Sigmoid colon (tissue), 7 donors: ENCODE data around the gene TSPAN18. TPM values are rescaled to one million over a fixed set of nuclear protein-coding genes. Genes with fewer than 3 reads are reported as not detected.

ENCODE experiments used
- DNase-seq: peaks from one replicate; pipeline ENCODE4 v3.0.0-alpha.2; 2019
- H3K27ac ChIP-seq, 4 donors: fragments of 200-600 bp; sonication (generic); one replicate each; pipeline ENCODE4 v1.5.1; 2016 to 2019; ENCODE audit warnings: mild to moderate bottlenecking in 1 of 4
- H3K27me3 ChIP-seq, 3 donors: fragments of 200-600 bp; sonication (generic); one replicate each; pipeline ENCODE4 v1.5.1; 2019; ENCODE audit warnings: mild to moderate bottlenecking in 1 of 3
- H3K36me3 ChIP-seq, 4 donors: fragments of 200-600 bp; sonication (generic); one replicate each; pipeline ENCODE4 v1.5.1; 2016 to 2019
- H3K4me1 ChIP-seq, 4 donors: fragments of 200-600 bp; sonication (generic); one replicate each; pipeline ENCODE4 v1.5.1; 2017 to 2019
- H3K4me3 ChIP-seq, 4 donors: fragments of 200-600 bp; sonication (generic); one replicate each; pipeline ENCODE4 v1.5.1; 2017 to 2019; ENCODE audit warnings: mild to moderate bottlenecking in 2 of 4, moderate library complexity in 1 of 4
- H3K9me3 ChIP-seq, 4 donors: fragments of 200-600 bp in 3 of 4; sonication (generic) in 3 of 4; one replicate each; pipeline versions ENCODE4 v1.5.1 to v1.6.1; 2013 to 2019
- CTCF ChIP-seq, 4 experiments: fragments of 450-650 bp in 3 of 4; fragments of 200-600 bp in 1 of 4; IDR thresholded peaks; one replicate each; pipeline ENCODE4 v1.5.1; 2016 to 2019; ENCODE audit warnings: antibody characterized with exemption in 4 of 4, mild to moderate bottlenecking in 3 of 4, moderate library complexity in 2 of 4
- EP300 ChIP-seq, 4 donors: sonication (generic); formaldehyde crosslinking; IDR thresholded peaks; one replicate each; pipeline ENCODE4 v1.6.1; 2017; ENCODE audit warnings: antibody characterized with exemption in 4 of 4
- POLR2A ChIP-seq, 2 donors: fragments of 450-650 bp; IDR thresholded peaks; one replicate each; pipeline ENCODE4 v1.6.1; 2016; ENCODE audit warnings: antibody characterized with exemption in 2 of 2, mild to moderate bottlenecking in 2 of 2, moderate library complexity in 2 of 2
- POLR2AphosphoS5 ChIP-seq, 4 donors: sonication (generic); formaldehyde crosslinking; IDR thresholded peaks; one replicate each; pipeline ENCODE4 v1.6.1; 2017; ENCODE audit warnings: antibody characterized with exemption in 4 of 4
- WGBS, 2 donors: extraction: QIAGEN DNeasy Blood & Tissue Kit; methylation state at CpG; one replicate each; pipeline ENCODE4 v1.1.7; 2013; 5-methylcytosine and 5-hydroxymethylcytosine counted together
- intact Hi-C: fragments of 100-400 bp; cut with DNase I; formaldehyde crosslinking; loops from one replicate; pipeline ENCODE4 v1.15.1; 2023
- polyA plus RNA-seq, 3 donors: library from polyadenylated mRNA; stranded (reverse); fragments of 200-250 nt; gene quantifications; one replicate each; pipeline ENCODE4 v1.2.3, GENCODE V29; 2013
- total RNA-seq, 4 donors: library from RNA; depleted of rRNA; stranded (reverse); fragments of >200 nt; gene quantifications; one replicate each; pipeline ENCODE4 v1.1.0, GENCODE V29; 2016
- donor health status: healthy with polysubstance abuse.
- donor health status: Bipolar disorder and iron deficiency.
- donor health status: healthy.

TSPAN18 gene
- total and polyA plus RNA-seq, 7 donors: 0.23 to 75.3 (median 13.8) TPM

DNA sequence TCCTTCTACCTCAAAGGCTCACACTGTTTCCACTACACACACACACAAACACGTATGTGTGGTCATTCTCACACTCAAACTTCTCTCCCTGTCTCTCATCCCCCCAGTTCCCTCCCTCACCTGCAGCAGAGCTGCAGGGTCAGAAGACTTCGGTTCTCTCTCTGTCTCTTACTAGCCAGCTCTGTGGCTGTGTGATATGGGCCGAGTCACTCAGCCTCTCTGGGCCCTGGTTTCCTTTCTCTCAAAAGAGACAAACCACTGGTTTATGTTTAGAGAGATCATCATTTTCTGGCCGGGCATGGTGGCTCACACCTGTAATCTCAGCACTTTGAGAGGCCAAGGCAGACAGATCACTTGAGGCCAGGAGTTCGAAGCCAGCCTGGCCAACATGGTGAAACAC is 21.1 kb downstream of the TSPAN18 start:
- no peaks in the 10 kb centered on the region for H3K27me3 ChIP-seq
- no peaks in the 10 kb centered on the region for H3K36me3 ChIP-seq
- peaks cover 0 to 92% (median 87%) of the 10 kb centered on the region in 4 donors for H3K4me1 ChIP-seq
- 90% methylated on average over 5 of the region's 5 CpGs for WGBS, 2 donors
- no peaks in the 10 kb centered on the region for H3K9me3 ChIP-seq
- no peak overlapping the region for H3K4me3 ChIP-seq
- intact Hi-C loops: no loop called here
- DNase-seq: peak; percentile 21
- no peak for TF ChIP-seq CTCF (IDR thresholded peaks at IDR 0.05)
- TF ChIP-seq POLR2AphosphoS5 (IDR thresholded peaks at IDR 0.05): no peak
- no peak for TF ChIP-seq POLR2A (IDR thresholded peaks at IDR 0.05)
- no peak for TF ChIP-seq EP300 (IDR thresholded peaks at IDR 0.05)
- H3K27ac ChIP-seq: peak overlapping the region; percentile 79 to 88 (median 85)

- no peak for DNase-seq
- no peak for TF ChIP-seq CTCF (IDR thresholded peaks at IDR 0.05)
- no peak for TF ChIP-seq POLR2A (IDR thresholded peaks at IDR 0.05)
- TF ChIP-seq POLR2AphosphoS5 (IDR thresholded peaks at IDR 0.05): no peak
- TF ChIP-seq EP300 (IDR thresholded peaks at IDR 0.05): no peak
- H3K27me3 ChIP-seq: no peaks in the 10 kb centered on the region
- no peaks in the 10 kb centered on the region for H3K9me3 ChIP-seq
- H3K36me3 ChIP-seq: no peaks in the 10 kb centered on the region
- peaks cover 0 to 92% (median 86%) of the 10 kb centered on the region in 4 donors for H3K4me1 ChIP-seq
- H3K27ac ChIP-seq: peak overlapping the region; percentile 79 to 88 (median 85)
- 91 to 95% methylated on average over 8 of the region's 8 CpGs for WGBS, 2 donors
- no peak overlapping the region for H3K4me3 ChIP-seq
- intact Hi-C loops: no loop called here
Measured at GRCh38 chr11:44748606-44749005, 21.8 kb downstream of the TSPAN18 start.

GRCh38 chr11:44749189-44749588 is 22.4 kb downstream of the TSPAN18 start:
- no peak for DNase-seq
- peaks cover 0 to 92% (median 86%) of the 10 kb centered on the region in 4 donors for H3K4me1 ChIP-seq

DNA sequence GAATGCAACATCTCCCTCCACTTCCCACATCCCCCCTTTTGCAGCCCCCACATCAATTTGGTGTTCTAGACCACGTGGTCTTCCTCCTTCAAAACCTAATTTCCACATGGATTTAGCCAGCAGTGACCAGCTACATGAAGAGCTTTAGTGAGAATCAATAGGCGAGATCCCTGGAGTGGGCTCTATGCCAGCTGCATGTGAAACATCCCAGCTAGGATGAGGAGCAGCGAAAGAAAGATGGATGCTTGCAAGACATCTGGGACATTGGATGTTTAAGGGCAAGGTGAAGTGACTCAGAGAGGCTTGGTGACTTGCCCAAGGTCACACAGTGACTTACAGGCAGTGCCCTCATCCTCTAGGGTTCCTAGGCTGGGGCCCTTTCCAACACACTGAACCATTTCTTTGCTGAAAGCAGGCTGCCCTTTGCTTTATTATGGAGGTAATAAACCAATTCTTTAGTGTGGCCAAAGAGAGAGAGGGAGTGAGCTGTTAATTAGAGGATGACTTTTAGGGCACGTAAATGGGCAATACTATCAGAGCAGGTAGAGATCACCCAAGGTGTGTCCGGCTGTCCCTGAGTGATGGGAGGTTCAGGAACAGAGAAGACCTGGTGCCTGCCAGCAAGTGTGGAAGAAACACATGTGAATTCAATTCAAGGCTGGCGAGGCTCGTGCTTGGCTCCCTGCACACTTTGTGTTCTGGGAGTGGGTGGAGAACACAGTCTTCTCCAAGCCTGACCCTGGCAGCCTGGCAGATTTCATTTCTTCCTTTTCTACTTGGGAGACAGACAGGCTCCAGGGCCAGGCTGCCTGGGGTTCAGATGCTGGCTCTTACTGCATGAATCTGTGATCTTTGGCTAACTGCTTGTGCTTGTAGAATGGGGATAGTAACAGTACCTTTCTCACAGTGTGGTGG is 24.0 kb downstream of the TSPAN18 start:
- H3K9me3 ChIP-seq: no peaks in the 10 kb centered on the region
- H3K36me3 ChIP-seq: no peaks in the 10 kb centered on the region
- 29 to 64% methylated on average over 7 of the region's 7 CpGs for WGBS, 2 donors
- H3K27me3 ChIP-seq: no peaks in the 10 kb centered on the region
- peak overlapping the region; percentile 53 to 88 (median 82) for H3K27ac ChIP-seq
- peaks cover 0 to 95% (median 89%) of the 10 kb centered on the region in 4 donors for H3K4me1 ChIP-seq
- intact Hi-C loops: no loop called here
- H3K4me3 ChIP-seq: no peak overlapping the region
- no peak for DNase-seq
- TF ChIP-seq POLR2AphosphoS5 (IDR thresholded peaks at IDR 0.05) (peak in 2 of 4 donors; percentile 30 to 48), CTCF (IDR thresholded peaks at IDR 0.05) (no peak)

More at GRCh38 chr11:44749189-44749588, 22.4 kb downstream of the TSPAN18 start:
- WGBS, 2 donors: 95 to 97% methylated on average over 2 of the region's 2 CpGs
- Histone ChIP-seq H3K27ac (peak overlapping the region; percentile 79 to 88 (median 85)), H3K9me3 (no peaks in the 10 kb centered on the region), H3K4me3 (no peak overlapping the region), H3K27me3 (no peaks in the 10 kb centered on the region), H3K36me3 (no peaks in the 10 kb centered on the region)
- intact Hi-C loops: no loop called here
- TF ChIP-seq POLR2AphosphoS5 (IDR thresholded peaks at IDR 0.05): no peak
- TF ChIP-seq EP300 (IDR thresholded peaks at IDR 0.05): no peak
- TF ChIP-seq CTCF (IDR thresholded peaks at IDR 0.05): no peak
- no peak for TF ChIP-seq POLR2A (IDR thresholded peaks at IDR 0.05)
